Left ventricle myocardium inferior (tissue), 1 donor: ENCODE data around the gene PRL. TPM values are rescaled to one million over a fixed set of nuclear protein-coding genes. Genes with fewer than 3 reads are reported as not detected.

ENCODE experiments used
- DNase-seq: peaks from one replicate; pipeline ENCODE4 v3.0.0-alpha.2; 2020
- H3K27ac ChIP-seq: fragments of 200-600 bp; replicated peaks from 2 replicates; pipeline ENCODE4 v1.8.0; 2021
- H3K27me3 ChIP-seq: fragments of 200-600 bp; 2 replicates; pipeline ENCODE4 v1.8.0; 2021; ENCODE audit warnings: low read depth
- H3K36me3 ChIP-seq: fragments of 200-600 bp; 2 replicates; pipeline ENCODE4 v1.8.0; 2021
- H3K4me1 ChIP-seq: fragments of 200-600 bp; 2 replicates; pipeline ENCODE4 v1.8.0; 2021
- H3K4me3 ChIP-seq: fragments of 200-600 bp; 2 replicates; pipeline ENCODE4 v1.8.0; 2021; ENCODE audit warnings: mild to moderate bottlenecking, moderate library complexity
- H3K9me3 ChIP-seq: fragments of 200-600 bp; replicated peaks from 2 replicates; pipeline ENCODE4 v1.8.0; 2021
- CTCF ChIP-seq: fragments of 200-600 bp; IDR thresholded peaks from 2 replicates; pipeline ENCODE4 v1.8.0; 2021; ENCODE audit warnings: antibody characterized with exemption, mild to moderate bottlenecking, borderline replicate concordance
- intact Hi-C: fragments of 100-400 bp; cut with micrococcal nuclease; formaldehyde crosslinking; loops from one replicate; pipeline ENCODE4 v1.11.0; 2022
- total RNA-seq: library from RNA; stranded (reverse); fragmentation: NEBNext Ultra II Directional; extraction: Animal tissue kit (Norgen Biotek cat#: 25700); gene quantifications from one replicate; pipeline ENCODE4 v1.2.1, GENCODE V29; 2021
- donor health status: DM: no; HTN: yes; CAD: no; lungs with severe emphysema.

The PRL gene
- total RNA-seq, 1 donor from 2014 or later: not detected

GRCh38 chr6:22295145-22295544 is 1.7 kb downstream of the PRL start:
- intact Hi-C loops: no loop called here
- no peaks in the 10 kb centered on the region for H3K9me3 ChIP-seq
- no peak overlapping the region for H3K27ac ChIP-seq
- H3K4me3 ChIP-seq: no peak overlapping the region
- H3K36me3 ChIP-seq: no peaks in the 10 kb centered on the region
- DNase-seq: no peak
- TF ChIP-seq CTCF: no peak
- H3K4me1 ChIP-seq: no peaks in the 10 kb centered on the region
- H3K27me3 ChIP-seq: no peaks in the 10 kb centered on the region

- no peaks in the 10 kb centered on the region for H3K4me1 ChIP-seq
- no peak overlapping the region for H3K27ac ChIP-seq
- TF ChIP-seq CTCF: no peak
- no peak for DNase-seq
- no peaks in the 10 kb centered on the region for H3K27me3 ChIP-seq
- no peak overlapping the region for H3K4me3 ChIP-seq
- intact Hi-C loops: no loop called here
- H3K36me3 ChIP-seq: no peaks in the 10 kb centered on the region
- H3K9me3 ChIP-seq: no peaks in the 10 kb centered on the region
Observed at GRCh38 chr6:22294301-22294700, 2.5 kb downstream of the PRL start.

GRCh38 chr6:22290045-22290444 is 6.8 kb downstream of the PRL start:
- DNase-seq: no peak
- H3K27me3 ChIP-seq: no peaks in the 10 kb centered on the region
- no peak for TF ChIP-seq CTCF
- H3K36me3 ChIP-seq: no peaks in the 10 kb centered on the region
- H3K9me3 ChIP-seq: no peaks in the 10 kb centered on the region
- no peak overlapping the region for H3K4me3 ChIP-seq
- H3K4me1 ChIP-seq: no peaks in the 10 kb centered on the region
- H3K27ac ChIP-seq: no peak overlapping the region
- intact Hi-C loops: no loop called here

- H3K4me1 ChIP-seq: no peaks in the 10 kb centered on the region
- H3K9me3 ChIP-seq: no peaks in the 10 kb centered on the region
- no peak overlapping the region for H3K4me3 ChIP-seq
- DNase-seq: no peak
- H3K27ac ChIP-seq: no peak overlapping the region
- no peak for TF ChIP-seq CTCF
- no peaks in the 10 kb centered on the region for H3K27me3 ChIP-seq
- no peaks in the 10 kb centered on the region for H3K36me3 ChIP-seq
- intact Hi-C loops: no loop called here
Observed at GRCh38 chr6:22288721-22289120, 8.1 kb downstream of the PRL start.

- Histone ChIP-seq H3K4me1 (no peaks in the 10 kb centered on the region), H3K9me3 (no peaks in the 10 kb centered on the region), H3K4me3 (no peak overlapping the region), H3K36me3 (no peaks in the 10 kb centered on the region), H3K27me3 (no peaks in the 10 kb centered on the region), H3K27ac (no peak overlapping the region)
- no peak for DNase-seq
- no peak for TF ChIP-seq CTCF
- intact Hi-C loops: no loop called here
Observed at GRCh38 chr6:22284666-22285065, 12.2 kb downstream of the PRL start.
